DMS79 treated with DMSO at 0.1 percent for 48 hours (cell line): ENCODE measurements around the gene LILRB4.
"Not testable (repeated sequence)": the region's sequence is repeated elsewhere in the genome, so short reads cannot be mapped to it uniquely, and the experiment has no call there.

Source experiments
- DNase-seq: peaks from one replicate; lab custom pipeline; 2025; lab: John Stamatoyannopoulos, UW

LILRB4 gene

DNA sequence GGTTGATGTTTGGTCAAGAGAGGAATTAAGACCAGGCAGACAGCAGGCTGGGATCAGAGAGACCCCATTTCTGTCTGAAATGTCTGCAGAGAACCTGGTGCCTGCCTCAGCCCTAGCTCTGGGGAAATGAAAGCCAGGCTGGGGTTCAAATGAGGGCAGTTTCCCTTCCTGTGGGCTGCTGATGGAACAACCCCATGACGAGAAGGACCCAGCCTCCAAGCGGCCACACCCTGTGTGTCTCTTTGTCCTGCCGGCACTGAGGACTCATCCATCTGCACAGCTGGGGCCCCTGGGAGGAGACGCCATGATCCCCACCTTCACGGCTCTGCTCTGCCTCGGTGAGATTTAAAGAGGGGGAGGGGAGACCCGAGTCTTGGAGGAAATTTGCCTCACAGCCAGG, at the start of gene LILRB4:
Gene LILRB4 (plus strand): TSS at position 256 of the 400 bp plus-strand sequence. CDS start 49 bp downstream, at position 305.
- DNase-seq: no peak

DNA sequence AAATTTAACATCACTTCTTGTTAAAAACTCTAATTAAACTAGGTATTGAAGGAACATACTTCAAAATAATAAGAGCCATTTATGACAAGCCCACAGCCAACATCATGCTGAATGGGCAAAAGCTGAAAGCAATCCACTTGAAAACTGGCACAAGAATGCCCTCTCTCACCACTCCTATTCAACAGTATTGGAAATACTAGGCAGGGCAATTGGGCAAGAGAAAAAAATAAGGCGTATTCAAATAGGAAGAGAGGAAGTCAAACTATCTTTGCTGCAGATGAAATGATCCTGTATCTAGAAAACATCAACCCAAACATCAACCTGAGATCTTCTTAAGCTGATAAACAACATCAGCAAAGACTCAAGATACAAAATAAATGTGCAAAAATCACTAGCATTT, 48.1 kb upstream of the LILRB4 start:
- no peak for DNase-seq

DNA sequence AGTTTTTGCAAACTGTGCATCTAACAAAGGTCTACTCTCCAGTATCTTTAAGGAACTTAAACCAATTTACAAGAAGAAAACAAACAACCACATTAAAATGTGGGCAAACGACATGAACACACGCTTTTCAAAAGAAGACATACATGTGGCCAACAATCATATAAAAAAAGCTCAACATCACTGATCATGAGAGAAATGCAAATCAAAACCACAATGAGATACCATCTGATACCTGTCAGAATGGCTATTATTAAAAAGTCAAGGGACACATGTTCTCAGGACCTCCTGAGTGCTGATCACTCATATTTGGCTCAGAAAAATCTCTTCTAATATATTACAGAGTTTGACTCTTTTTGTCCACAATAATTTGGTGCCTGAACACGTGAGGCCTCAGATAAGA, 46.7 kb upstream of the LILRB4 start:
- DNase-seq: no peak

DNA sequence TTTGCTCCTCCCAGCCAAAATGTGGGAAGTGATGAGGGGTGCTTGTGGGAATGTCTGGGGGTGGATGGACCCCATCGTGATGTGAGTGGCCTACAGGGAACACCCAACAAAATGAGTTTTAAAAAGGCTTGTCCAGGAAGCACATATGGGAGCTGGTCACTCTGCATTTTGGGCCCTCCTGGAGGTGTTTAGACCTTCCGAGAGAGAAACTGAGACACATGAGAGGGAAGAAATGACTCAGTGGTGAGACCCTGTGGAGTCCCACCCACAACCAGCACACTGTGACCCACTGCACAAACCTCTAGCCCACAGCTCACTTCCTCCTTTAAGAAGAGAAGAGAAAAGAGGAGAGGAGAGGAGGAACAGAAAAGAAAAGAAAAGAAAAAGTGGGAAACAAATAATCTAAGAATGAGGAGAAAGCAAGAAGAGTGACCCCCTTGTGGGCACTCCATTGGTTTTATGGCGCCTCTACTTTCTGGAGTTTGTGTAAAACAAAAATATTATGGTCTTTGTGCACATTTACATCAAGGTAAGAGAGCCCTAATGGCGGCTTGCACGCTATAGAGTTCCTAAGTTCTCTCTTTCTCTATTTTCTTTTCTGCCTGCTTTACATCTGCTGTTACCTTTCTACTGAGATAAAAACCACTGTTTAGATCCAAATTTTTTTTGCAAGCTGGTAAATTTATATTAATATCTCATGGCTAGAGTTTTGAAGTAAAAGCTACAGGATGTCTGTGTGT, 45.8 kb upstream of the LILRB4 start:
- DNase-seq: no peak

DNA sequence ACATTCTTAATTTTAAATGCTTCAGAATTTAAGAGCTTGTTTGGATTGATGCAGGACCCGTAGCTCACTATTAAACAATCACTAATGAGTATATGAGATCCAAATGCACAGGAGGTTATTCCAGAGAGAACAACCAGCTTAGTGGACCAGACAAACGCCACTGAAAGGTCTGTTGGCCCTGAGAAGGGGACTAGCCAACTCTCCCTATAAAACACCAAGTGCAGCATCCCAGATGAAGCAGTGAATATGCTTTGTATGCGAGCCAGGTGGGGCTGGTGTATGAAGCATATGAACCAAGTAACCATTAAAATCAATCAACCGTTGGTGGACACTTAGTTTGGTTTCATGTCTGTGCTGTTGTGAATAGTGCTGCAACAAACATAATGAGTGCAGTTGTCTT, 42.3 kb upstream of the LILRB4 start:
- DNase-seq: no peak

DNA sequence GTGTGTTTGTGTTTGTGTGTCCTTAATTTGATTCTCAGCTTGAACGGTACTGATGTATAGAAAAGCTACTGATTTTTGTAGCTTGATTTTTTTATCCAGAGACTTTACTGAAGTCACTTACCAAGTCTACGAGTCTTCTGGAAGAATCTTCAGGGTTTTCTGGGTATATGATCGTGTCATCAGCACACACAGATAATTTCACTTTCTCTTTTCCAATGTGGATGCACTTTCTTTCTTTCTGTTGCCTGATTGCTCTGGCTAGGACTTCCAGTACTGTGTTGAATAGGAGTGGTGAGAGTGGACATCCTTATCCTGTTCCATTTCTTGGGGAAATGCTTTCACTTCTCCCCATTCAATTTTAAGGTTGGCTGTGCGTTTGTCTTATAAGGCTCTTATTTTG, 40.4 kb upstream of the LILRB4 start:
- DNase-seq: no peak

DNA sequence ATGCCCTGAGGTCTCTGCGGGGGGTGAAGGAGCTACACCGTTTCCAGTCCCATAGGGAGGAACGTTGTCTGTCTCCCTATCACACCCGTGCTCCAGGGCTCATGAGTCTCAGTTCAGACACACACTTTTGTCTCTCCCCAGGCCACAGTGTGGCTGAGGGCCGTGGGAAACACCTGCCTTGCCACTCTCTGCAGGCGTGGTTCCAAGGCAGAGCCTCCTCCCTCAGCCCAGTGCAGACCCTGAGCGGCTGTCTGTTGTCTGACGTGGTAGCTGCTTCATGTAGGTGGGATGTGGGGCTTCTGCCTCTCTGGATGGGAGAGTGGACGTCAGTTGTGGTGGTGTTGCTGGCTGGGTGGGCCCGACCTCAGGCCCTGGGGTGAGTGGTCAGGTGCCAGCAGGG, 38.6 kb upstream of the LILRB4 start:
- DNase-seq: not testable (repeated sequence)

DNA sequence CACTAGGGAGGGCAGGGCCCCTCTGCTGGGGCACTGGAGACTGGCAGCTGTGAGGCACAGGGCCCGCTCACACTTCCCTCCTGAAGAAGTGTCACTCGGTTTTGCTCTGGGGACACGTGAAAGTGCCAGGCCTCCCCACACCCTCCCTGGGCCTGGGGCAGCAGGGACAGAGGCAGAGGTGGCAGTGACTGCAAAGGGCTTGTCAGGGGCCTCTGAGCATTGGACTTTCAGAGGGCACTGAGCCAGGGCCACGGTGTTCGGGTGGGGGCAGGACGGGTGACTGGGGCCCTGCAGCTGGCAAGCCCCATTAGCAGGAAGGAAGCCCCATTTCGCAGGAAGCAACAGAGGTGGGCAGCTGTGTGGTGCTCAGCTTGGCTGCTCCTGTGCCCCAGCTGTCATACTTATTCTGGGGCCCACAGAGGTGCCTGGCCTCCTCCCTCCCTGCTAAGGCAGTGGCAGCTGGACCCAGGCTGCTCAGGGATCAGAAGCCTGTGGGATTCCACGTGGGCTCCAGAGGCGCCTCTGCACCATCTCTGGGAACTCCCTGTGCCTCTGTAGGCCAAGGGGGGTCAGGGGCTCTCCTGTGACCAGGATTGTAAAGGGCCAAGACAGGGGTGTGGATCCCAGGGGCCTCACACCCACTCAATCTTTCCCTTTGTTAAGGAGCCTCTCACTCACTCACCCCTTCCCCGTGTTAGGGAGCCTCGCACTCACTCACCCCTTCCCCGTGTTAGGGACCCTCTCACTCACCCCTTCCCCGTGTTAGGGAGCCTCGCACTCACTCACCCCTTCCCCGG, 37.7 kb upstream of the LILRB4 start:
- not testable (repeated sequence) for DNase-seq

DNA sequence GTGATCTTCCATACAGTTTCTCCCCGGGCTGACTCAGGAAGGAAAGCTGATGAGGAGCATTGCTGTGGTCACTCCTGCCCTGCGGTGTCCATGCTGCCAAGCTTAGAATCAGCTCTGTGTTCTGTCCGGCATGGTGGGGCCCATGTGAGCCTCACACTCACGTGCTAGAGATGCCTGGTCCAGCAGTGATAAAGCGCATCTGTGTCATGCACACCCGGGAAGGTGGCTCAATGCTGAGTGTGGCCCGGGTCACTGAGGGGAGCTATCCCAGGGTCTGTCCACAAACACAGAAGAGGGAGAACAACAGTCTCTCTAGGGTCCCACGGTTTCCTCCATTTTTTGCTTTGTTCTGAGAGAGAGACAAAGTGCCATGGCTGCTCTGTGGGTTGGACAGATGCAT, 36.0 kb upstream of the LILRB4 start:
- no peak for DNase-seq

DNA sequence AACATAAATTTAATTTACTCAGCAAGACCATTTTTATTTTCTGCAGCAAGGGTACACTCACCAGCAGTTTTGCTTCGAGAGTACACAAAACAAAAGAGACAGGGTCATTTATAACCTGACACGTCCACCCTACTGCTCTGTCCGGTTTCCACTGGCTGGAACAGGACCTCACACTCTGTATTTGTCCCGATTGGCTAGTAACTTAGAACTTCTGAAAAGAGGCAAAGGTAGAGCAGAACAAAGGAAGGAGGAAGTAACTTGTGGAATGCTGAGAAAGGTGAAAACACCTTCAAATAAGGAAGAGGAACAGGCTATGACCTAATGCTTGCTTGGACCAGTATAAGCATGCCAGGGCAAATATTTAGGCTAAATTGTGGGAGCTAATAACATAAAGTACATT, 34.9 kb upstream of the LILRB4 start:
- DNase-seq: not testable (repeated sequence)

DNA sequence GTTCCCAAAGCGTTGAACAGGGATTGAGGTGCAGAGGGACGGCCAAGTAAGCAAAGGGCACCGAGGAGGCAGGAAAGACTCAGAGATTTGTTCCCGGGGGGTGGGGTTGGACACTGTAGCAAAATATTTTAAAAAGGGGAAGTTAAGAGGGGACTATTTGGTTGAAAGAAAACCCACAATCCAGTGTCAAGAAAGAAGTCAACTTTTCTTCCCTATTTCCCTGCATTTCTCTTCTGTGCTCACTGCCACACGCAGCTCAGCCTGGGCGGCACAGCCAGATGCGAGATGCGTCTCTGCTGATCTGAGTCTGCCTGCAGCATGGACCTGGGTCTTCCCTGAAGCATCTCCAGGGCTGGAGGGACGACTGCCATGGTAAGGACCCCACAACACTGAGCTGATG, 32.5 kb upstream of the LILRB4 start, which contains the start of gene LILRB1:
Gene LILRB1 (plus strand): TSS at position 223 of the 400 bp plus-strand sequence. CDS start 590 bp downstream, outside the sequence.
- DNase-seq: not testable (repeated sequence)

DNA sequence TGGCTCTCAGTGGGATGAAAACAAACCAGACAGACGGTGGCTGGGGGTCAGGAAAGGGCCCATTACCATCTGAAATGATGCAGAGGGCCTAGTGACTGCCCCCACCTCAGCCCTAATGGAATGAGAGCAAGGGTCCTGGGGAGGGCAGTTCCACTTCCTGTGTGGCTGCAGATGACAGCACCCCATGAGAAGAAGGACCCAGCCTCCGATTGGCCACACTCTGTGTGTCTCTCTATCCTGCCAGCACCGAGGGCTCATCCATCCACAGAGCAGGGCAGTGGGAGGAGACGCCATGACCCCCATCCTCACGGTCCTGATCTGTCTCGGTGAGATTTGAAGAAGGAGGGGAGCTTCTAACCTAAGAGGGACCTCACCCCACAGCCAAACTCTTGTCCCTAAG, 32.0 kb upstream of the LILRB4 start:
- DNase-seq: no peak

DNA sequence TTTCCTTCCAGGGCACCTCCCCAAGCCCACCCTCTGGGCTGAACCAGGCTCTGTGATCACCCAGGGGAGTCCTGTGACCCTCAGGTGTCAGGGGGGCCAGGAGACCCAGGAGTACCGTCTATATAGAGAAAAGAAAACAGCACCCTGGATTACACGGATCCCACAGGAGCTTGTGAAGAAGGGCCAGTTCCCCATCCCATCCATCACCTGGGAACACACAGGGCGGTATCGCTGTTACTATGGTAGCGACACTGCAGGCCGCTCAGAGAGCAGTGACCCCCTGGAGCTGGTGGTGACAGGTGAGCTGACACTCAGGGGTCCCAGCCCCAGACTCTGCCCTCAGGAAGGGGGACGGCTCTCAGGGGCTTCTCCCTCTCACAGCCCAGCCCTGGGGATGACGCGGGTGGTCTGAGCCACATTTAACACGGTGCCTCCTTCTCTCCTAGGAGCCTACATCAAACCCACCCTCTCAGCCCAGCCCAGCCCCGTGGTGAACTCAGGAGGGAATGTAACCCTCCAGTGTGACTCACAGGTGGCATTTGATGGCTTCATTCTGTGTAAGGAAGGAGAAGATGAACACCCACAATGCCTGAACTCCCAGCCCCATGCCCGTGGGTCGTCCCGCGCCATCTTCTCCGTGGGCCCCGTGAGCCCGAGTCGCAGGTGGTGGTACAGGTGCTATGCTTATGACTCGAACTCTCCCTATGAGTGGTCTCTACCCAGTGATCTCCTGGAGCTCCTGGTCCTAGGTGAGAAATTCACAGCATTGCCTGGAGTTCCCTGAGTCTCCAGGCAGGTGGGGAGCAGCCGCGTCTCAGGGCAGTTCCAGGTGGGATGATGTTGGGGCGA, 31.1 kb upstream of the LILRB4 start:
- not testable (repeated sequence) for DNase-seq

DNA sequence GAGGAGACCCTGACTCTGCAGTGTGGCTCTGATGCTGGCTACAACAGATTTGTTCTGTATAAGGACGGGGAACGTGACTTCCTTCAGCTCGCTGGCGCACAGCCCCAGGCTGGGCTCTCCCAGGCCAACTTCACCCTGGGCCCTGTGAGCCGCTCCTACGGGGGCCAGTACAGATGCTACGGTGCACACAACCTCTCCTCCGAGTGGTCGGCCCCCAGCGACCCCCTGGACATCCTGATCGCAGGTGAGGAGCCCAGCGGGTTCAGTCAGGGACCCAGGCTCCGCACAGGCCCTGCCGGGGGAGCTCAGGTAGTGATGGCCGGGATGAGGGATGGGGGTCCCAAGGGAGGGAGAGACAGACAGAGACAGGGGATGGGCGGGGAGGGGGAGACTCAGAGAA, 30.3 kb upstream of the LILRB4 start:
- not testable (repeated sequence) for DNase-seq

DNA sequence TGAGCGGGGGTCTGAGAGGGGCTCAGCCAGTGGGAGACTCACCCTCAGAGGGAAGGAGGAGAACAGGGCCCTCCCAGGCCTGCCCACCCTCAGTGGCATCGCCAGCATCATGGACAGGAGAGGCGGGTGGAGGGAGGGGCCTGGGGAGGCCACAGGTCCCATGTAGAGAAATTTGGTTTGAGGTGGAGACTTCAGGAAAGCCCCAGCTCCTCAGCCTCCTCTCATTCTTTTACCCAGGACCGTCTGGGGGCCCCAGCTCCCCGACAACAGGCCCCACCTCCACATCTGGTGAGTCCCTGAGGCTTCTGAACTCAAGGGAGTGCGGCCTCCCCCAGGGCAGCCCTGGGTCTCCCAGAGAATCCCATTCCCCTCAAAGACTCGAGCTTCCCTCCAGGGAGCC, 29.4 kb upstream of the LILRB4 start:
- DNase-seq: no peak

DNA sequence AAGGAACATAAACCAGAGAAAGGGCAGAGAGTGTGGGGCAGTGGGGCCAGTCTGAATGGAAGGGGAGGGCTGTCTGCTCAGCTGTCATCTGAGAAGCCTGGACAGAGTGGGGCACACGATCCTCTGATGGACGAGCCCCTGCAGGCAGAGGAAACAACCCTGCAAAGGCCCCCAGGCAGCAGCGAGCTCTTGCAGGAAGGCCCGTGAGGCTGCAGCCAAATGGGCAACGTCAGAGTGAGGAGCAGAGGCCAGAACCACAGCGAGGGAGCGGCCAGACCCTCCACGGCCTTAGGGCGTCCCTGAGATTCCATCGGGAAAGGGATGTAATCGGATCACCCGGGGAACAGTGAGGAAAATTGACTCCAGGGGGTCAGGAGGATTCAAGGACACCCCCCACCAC, 26.7 kb upstream of the LILRB4 start:
- DNase-seq: not testable (repeated sequence)

DNA sequence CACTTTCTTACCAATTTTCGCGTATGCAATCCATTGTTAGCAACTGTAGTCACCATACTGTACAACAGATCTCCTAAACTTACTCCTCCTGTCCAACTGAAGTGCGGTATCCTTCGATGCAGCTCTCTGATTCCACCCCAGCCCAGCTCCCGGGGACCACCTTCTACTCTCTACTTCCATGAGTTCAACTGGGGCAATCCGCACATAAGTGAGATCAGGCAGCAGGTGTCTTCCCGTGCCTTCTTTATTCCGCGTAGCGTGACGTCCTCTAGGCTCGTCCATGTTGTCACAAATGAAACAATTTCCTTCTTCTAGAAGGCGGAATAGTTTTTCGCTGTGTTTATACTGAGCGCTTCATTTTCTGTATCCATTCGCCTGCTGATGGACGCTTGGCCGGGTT, 24.1 kb upstream of the LILRB4 start:
- DNase-seq: no peak

DNA sequence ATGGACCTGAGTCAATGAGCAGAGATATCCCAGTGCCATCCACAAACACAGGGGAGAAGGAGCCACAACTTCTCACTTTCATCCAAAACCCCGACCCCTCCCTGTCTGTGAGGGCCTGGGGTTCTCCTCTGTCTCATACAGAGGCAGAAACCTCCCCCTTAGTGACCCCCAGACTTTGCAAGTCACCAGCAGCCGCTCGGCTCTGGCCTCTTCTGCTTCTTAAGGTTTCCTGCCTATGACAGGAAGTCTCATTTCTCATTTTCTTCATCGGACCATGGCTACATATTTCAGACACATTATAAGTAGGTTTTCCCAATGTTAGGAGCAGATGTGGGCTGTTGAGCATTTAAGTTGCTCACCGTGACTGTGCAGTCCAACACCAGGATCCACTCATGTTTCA, 19.8 kb upstream of the LILRB4 start:
- not testable (repeated sequence) for DNase-seq

DNA sequence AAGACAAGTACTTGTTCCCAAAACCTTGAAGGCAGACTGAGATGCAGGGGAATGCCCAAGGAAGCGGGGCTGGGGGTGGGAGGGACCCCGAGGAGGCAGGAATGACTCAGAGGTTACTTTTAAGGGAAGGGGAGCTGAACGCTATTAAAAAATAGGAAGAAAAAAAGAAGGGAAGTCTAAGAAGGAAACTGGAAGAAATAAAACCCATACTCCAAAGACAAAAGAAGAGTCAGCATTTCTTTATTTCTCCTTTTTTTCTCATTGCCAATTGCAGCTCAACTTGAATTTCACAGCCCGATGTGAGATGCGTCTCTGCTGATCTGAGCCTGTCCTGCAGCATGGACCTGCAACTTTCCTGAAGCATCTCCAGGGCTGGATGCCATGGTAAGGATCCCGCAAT, 19.2 kb upstream of the LILRB4 start:
- not testable (repeated sequence) for DNase-seq

DNA sequence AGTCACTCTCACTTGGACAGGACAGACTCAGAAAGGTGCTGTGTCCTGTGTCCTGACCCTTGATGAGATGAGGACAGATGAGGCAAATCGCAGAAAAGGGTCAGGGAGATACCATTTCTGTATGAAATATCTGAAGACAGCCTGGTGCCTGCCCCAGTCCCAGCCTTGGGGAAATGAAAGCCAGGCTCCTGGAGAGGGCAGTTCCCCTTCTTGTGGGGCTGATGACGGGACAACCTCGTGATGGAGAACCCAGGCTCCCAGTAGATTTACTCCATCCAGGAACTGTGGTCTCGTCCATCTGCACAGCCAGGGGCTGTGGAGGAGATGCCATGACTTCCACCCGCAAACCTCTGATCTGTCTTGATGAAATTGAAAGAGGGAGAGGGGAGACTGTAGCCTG, 18.7 kb upstream of the LILRB4 start:
- DNase-seq: no peak

DNA sequence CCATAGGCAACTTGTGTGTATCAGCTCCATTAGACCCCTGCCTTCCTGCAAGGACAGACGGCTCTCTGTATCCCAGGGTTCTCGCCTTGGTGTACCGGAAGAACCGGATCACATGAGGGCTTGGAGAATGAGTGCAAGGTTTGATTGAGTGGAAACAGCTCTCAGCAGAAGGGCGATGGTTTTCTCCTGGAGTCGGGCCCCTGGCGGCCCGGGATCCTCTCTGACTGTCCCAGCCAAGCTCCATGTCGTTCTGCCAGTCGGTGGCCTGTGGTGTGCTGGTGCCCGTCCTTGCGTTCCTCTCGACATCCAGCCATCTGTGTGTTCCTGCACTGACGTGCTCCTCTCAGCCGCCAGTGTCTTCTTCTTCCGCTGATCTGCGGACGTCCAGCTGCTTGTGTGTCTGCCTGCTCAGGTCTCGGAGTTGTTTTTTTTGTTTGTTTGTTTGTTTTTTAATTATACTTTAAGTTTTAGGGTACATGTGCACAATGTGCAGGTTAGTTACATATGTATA, 16.4 kb upstream of the LILRB4 start:
- DNase-seq: no peak

DNA sequence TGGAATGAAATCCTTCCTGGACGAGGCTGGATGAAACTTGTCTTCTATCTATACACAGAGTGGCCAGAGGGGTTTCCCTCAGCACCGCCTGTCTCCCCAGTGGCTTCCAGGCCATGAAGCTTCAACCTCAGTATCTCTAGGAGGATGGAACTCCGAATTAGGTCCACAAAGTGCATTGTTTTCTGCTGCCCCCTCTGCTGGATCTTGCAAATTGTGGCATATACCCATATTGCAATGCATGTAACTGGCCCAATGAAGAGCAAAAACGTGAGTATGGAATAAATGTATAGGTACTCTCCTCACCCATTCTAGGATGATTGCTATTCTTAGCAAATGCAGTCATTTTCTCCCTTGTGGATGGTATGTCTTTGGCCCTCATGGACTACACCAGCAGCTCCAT, 14.7 kb upstream of the LILRB4 start:
- DNase-seq: no peak
